HG02623 (cell line): ENCODE results near the gene CHID1.

Experiments
- ATAC-seq: cut with Tn5 transposase; IDR thresholded peaks from one replicate; pipeline ENCODE4 v1.9.1; 2021; ENCODE audit warnings: moderate library complexity; ENCODE audit not compliant: unreplicated experiment

Gene CHID1

GRCh38 chr11:933142-933851 is 22.7 kb upstream of the CHID1 start:
- ATAC-seq: no peak

GRCh38 chr11:932435-932834 is 21.8 kb upstream of the CHID1 start:
- ATAC-seq: no peak

DNA sequence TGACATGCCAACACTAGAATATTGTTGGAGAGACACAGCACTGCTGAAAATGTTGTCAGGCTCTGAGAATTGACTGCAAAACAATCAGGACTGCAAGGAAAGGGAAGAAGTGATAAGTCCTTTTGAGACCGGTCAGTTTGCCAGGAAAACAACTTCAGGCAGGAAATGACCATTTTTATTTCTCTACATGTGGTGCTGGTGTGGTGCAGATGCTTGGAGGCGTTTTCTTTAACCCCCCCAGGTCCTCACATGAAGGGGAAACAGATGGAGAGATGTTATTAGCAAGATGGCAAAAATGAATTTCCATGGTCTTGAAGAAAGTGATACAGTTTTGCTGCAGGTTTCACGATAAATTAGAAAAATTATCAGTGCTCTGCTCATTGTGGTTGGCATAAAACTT is 20.8 kb upstream of the CHID1 start:
- no peak for ATAC-seq

DNA sequence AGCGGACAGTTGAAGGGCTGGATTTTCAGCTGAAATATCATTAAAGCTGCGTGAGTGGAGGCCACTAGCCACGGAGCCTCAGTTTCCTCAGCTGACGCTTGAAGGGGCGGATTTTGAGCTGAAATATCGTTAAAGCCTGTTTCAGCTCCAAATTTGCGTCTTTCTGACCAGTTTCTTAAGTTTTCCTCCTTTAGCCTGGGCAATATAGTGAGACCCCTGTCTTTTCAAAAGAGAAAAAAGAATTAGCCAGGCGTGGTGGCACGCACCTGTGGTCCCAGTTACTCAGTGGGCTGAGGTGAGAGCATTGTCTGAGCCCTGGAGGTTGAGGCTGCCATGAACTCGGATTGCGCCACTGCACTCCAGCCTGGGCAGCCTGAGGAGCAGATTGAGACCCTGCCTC is 18.8 kb upstream of the CHID1 start:
- ATAC-seq: no peak

DNA sequence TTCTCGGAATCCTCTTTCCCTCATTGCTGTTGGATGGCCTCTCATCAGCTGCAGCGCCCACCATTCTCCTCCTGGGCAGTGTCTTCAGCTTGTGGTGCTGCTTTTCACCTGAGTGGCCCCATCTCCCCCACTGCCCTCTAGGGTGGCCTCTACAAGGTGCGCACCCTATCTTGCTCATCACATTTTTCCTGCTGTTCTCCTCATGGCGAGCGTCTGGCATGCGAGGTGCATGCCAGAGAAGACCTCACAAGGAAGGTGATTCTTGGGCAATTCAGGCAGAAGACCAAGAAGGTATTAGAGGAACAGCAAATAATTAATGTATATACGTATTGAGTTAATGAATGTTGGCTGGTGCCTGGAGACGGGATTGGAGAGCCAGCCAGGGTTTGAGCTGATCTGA is 18.2 kb upstream of the CHID1 start:
- no peak for ATAC-seq

- ATAC-seq: no peak
Observed at GRCh38 chr11:927871-928270, 17.3 kb upstream of the CHID1 start.

DNA sequence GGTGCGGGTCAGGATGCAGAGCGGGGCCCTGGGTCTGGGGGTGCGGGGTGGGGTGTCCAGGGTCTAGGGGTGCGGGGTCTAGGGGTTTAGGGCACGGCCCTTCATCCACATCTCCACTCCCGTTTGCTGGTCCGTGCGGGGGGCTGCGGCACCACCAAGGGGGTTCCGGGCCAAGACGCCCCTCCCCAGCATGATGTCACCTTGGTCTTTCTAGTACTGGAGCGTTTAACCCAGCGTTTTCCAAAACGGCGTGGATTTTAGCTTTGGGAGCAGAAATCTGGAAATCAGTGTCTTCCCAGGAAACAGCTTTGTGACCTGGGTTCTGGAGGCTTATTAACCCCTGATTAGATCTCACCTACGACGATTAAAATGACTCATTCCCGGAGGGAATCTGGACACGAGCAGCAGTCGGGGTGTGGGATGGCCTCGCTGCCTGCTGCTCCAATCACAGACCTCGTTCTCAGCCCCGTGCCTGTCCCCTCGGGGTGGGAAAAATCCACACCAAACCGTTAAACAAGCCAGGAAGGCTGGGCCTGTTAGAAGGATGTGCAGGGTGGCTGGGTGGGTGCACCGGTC is 15.8 kb upstream of the CHID1 start:
- ATAC-seq: no peak

DNA sequence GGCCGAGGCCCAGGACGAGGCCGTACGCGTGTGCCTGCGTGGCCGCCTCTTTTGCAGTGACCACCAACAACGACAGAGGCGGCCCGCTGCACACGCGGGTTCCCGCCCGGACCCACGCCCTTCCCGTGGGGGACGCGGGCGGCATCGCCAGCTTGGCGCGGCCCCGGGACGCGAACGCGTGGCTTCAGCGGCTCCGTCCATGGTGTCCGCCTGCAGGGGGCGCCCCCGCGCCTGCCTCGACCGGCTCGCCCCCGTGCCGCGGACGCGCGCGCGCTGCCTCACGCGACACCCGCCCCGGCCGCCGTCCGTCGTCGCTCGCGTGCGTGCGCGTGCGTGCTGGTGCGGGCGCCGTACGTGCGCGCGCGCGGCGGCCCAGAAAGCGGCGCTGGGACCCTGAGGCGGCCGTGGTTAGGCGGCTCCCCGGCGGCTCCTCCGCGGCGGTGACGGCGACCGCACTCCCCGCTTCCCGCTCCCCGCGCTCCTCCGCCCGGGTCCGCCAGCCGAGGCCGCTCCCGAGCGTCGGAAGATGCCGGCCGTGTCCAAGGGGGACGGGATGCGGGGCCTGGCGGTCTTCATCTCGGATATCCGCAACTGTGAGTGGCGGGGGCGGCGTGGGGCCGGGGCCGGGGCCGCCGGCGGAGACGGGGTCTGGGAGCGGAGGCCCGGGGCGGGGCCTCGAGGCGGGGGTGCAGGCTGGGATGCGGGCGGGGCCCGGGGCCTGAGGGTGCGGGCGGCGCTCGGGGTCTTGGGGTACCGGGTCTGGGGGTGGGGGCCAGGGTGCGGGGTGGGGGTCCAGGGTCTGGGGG is 15.1 kb upstream of the CHID1 start, which contains the start of gene AP2A2:
AP2A2 (plus strand) TSS at position 375 of the 806 bp plus-strand sequence; CDS start at position 527, 152 bp downstream.
- ATAC-seq: peak; percentile 66

DNA sequence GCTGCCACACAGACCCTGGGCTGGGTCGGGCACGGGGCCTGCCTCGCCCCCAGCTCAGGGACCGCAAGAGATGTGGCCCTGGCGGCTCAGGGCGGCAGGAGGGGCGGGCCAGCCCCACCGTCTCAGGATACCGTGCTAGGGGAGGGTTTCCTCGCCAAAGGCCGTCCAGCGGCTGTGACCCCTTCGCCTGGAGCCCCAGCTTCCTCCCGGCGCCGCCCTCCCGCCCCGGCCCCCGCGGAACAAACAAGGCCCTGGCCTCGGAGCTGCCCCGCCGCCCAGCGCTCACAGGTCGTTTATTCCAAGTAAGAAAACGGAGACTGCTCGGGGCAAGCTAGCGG is 14.5 kb upstream of the CHID1 start:
- ATAC-seq: no peak

DNA sequence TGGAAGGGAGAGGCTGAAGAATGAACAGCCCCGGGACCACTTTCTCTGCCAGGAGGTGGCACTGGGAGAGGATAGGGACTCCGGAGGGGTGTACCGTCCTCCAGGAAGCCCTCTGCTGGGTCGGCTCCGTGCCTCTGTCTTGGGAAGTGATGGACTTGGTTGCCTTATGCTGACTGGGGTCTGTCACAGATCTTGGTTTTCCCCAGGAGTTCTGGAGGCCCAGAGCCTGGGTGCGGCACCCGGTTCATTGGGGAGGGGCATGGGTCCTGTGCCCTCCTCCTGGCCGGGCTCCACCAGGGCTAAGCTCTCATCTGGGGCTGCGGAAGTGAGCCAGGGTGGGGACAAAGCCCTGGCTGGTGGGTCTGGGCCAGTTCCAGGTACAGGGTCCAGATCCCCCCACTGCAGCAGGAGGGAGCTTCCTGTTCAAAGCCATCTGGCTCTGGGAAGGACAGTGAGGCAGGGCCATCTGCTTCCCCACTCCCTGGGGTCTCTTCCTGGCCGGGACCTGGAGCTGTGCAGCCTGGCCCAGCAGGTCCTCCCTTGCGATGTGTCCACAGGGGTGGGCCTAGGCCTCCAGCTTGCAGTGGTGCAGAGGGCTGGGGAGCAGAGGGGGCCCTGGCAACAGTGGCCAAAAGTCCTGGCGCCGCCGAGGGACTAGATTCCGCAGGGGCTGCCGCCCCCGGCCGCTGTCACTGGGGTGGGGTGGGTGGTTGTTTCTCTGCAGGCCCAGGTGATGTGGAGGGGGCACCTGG is 14.0 kb upstream of the CHID1 start:
- ATAC-seq: no peak

DNA sequence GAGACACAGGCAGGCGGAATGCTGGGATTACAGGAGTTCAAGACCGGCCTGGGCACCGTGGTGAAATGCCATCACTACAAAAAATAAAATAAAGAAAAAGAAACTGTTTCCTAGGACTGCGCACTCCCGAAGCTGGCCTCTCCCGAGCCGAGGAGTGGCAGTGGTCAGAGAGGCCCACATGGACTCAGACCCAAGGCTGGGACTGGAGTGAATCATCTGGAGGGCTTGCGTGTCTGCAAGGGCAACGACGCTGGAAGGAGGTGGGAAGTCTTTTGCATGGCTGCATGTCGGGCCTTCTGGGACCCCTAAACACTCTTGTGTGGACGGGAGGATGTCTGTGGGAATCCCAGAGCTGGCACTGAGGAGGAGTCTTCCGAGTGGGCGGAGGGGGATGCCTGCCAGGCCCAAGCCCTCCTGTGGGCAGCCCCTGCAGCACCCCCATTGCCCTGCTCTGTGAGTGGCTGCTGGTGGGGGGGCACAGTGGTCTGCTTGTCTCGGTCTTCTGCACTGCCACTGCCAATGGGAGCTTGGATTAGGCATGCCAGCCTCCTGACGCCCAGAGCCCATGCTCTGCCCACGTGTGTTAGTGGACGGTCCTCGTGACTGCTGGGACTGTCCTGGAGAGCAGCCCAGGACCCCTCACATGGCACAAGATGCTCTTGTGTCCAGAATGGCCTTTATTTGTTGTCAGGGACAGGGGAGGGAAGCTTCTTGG is 13.2 kb upstream of the CHID1 start:
- ATAC-seq: no peak

GRCh38 chr11:921921-922678 is 11.5 kb upstream of the CHID1 start:
- ATAC-seq: no peak

DNA sequence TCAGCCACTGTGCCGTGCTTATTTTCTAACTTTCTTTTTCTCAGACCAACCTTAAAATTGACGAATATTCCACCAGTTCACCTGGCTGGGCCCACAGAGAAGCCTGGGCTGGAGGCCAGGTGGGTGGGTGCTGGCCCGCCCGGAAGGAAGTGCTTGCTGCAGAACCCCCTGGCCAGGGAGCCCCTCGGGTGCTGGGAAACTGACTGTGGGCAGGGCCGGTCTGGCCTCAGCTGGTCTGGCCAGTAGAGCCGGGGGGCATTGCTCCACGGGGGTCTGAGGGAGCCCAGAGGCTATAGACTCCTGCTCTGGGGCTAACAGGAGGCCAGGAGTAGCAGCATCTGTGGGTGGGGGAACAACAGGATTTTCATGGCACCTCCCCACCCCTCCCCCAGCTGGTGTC is 6.8 kb upstream of the CHID1 start:
- no peak for ATAC-seq

DNA sequence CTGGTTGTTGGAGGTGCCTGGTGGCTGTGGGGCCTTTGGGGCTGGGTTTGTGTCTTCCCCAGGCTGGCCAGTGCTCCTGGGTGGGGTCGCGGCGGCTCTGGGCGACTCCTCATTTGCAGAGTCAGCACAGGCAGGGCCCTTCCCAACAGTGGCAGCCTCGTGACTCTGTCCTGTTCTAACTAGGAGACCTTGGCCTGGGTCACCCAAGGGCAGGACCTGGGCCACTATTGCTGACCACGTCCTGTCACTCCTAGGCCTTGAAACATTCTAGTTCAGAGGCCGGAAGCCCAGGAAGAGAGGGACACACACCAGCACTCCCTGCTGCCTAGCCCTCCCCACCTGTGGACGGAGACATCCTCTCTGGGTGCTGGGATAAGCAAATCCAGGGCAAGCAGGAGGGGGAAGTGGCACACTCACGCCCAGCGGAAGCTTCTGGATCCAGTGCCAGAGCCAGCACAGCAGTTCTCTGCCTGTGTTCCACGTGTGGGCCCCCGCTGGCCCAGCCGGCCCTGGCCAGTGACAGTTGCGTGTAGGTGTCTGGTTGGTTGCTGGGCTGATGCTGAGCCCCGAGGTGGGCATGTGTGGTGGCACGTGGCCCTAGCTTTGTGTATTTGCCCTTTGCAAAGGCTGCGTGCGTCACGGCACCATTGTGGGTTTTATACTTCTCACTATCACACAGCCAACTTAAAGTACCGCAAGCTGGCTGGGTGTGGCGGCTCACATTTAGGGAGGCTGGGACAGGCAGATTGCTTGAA is 4.3 kb upstream of the CHID1 start:
- no peak for ATAC-seq

- ATAC-seq: no peak
Observed at GRCh38 chr11:914204-914603, 3.6 kb upstream of the CHID1 start.

DNA sequence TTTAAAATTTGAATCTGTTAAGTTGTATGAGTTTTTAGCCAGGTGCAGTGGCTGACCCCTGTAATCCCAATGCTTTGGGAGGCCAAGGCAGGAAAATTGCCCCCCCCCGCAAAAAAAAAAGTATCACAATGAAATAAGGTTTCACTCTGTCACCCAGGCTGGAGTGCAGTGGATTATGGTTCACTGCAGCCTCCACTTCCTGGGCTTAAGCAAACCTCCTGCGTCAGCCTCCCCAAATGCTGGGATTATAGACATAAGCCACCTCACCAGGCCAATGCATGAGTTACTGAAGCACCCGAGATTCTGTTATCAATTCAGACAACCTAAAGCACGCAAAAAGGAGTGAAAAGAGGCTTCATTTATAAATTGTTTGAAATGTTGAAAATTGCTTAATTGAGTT is 2.4 kb upstream of the CHID1 start:
- ATAC-seq: no peak

GRCh38 chr11:912266-912665 is 1.7 kb upstream of the CHID1 start:
- no peak for ATAC-seq

- ATAC-seq: no peak
Observed at GRCh38 chr11:911890-912219, 1.2 kb upstream of the CHID1 start.

DNA sequence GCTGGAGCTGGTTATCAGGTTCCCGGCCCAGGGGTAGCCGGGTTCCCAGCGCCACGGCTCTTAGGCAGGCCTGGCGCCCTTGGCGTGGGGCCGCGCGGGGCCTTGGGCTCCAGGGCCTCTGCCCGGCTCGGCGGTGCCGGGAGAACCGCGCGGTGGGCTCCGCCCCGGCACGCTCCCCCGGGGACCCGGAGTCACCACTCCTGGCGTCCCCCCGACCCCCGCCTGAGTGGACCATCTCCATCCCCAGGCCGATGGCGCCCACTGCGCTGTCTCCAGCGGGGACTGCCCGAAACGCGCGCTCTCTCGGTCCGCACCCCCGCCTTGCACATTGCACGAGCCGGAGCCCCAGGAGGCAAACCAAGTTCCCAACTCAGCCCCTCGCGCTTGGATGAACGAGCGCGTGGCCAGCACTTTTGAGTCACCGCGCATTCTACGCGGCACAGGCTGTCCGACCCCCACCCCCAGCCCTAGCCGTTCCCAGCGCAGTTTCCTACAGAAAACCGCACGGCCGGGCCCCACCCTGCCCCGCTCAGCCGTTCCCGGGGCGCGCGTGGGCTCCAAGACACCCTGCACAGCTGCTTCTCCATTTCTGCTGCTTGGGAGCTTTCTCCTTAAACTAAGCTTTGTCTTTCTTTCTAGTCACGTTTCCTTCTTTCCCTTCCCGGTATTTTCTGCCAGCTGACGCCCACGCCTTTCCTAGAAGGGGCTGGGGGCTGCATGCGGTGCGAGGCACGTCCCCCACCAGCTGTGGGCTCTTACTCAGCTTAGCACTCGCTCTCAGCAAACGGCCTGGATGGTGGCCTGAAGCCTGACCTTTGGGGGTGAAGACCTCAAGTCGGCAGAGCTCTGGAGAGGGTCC is 650 bp upstream of the CHID1 start:
- peak; percentile 22 for ATAC-seq
